Stomach (tissue), 4 donors: ENCODE measurements around the gene PRADC1.

ENCODE experiments used
- CTCF ChIP-seq, 7 experiments: fragments of 450-650 bp in 4 of 7; fragments of 200-600 bp in 3 of 7; sonication (generic) in 3 of 7; IDR thresholded peaks; one replicate each; pipeline ENCODE4 v1.5.1; 2016 to 2019; ENCODE audit warnings: antibody characterized with exemption in 7 of 7, control low read depth in 2 of 7, mild to moderate bottlenecking in 1 of 7
- POLR2A ChIP-seq, 4 donors: fragments of 450-650 bp; IDR thresholded peaks; one replicate each; pipeline ENCODE4 v1.6.1; 2016; ENCODE audit warnings: antibody characterized with exemption in 4 of 4, control low read depth in 2 of 4, mild to moderate bottlenecking in 1 of 4, moderate library complexity in 1 of 4
- POLR2AphosphoS5 ChIP-seq, 3 donors: sonication (generic); formaldehyde crosslinking; IDR thresholded peaks; one replicate each; pipeline ENCODE4 v1.6.1; 2016; ENCODE audit warnings: antibody characterized with exemption in 3 of 3

GRCh38 chr2:73235315-73236028 lies 2.4 kb upstream of the PRADC1 start:
- no peak for TF ChIP-seq CTCF (IDR thresholded peaks at IDR 0.05)
- no peak for TF ChIP-seq POLR2AphosphoS5 (IDR thresholded peaks at IDR 0.05)
- no peak for TF ChIP-seq POLR2A (IDR thresholded peaks at IDR 0.05)
